Measurements from ENCODE around the gene PDZD2.
A peak's percentile ranks its signal among the peaks of the same experiment; 100 is the strongest.
"Not testable (repeated sequence)": the region's sequence is repeated elsewhere in the genome, so short reads cannot be mapped to it uniquely, and the experiment has no call there.

PDZD2 gene

DNA sequence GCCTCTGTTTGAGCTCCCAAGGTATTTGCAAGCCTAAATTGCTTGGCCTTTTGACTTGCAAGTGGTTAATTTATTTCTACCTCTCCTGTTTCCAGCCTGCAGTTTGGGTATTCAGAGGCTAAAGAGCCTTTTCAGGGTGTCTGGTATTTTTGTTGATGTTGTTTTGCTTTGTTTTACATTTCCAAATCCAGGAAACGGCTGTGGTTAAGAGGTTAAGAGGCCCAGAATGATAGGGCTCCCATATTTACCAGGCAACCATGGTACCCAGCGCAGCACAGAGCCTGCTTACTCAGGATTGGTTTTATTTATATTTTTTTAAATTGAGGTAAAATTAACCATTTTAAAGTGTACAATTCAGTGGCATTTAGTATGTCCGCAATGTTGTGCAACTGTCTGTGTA is 92.1 kb downstream of the PDZD2 start:
- TF ChIP-seq, protein P1, sequence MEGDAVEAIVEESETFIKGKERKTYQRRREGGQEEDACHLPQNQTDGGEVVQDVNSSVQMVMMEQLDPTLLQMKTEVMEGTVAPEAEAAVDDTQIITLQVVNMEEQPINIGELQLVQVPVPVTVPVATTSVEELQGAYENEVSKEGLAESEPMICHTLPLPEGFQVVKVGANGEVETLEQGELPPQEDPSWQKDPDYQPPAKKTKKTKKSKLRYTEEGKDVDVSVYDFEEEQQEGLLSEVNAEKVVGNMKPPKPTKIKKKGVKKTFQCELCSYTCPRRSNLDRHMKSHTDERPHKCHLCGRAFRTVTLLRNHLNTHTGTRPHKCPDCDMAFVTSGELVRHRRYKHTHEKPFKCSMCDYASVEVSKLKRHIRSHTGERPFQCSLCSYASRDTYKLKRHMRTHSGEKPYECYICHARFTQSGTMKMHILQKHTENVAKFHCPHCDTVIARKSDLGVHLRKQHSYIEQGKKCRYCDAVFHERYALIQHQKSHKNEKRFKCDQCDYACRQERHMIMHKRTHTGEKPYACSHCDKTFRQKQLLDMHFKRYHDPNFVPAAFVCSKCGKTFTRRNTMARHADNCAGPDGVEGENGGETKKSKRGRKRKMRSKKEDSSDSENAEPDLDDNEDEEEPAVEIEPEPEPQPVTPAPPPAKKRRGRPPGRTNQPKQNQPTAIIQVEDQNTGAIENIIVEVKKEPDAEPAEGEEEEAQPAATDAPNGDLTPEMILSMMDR (IDR thresholded peaks at IDR 0.05; ENCODE audit: insufficient read depth, missing control alignments): no peak
- DNase-seq (ENCODE audit: insufficient read length, low spot score) (no peak), FAIRE-seq (no peak)

DNA sequence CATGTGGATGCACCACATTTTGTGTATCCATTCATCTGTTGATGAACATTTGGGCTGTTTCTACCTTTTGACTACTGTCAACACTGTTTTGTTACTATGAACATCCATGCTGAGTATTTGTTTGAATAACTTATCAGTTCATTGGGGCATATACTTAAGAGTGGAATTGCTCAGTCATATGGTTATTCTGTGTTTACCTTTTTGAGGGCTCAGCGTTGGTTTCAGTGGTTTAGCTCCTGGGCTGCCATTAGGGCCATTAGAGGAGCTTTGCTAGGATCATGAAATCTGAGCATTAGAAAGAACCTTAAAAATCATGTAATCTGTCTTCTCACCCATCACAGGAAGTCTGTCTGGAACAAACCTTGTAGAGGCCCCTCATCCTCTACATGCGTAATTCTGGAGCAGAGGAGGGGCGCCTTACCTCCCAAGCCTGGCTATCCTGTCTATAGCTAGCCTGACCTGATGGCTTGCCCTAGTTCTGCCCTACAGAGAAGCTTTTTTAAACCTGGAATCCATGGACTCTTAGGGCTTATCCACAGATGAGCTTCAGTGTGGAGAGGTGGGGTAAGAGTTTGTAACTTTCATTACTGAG is 92.9 kb downstream of the PDZD2 start:
- DNase-seq (ENCODE audit: insufficient read length, low spot score) (no peak), FAIRE-seq (peak; percentile 21)
- TF ChIP-seq, protein P1 (IDR thresholded peaks at IDR 0.05; ENCODE audit: insufficient read depth, missing control alignments): no peak

DNA sequence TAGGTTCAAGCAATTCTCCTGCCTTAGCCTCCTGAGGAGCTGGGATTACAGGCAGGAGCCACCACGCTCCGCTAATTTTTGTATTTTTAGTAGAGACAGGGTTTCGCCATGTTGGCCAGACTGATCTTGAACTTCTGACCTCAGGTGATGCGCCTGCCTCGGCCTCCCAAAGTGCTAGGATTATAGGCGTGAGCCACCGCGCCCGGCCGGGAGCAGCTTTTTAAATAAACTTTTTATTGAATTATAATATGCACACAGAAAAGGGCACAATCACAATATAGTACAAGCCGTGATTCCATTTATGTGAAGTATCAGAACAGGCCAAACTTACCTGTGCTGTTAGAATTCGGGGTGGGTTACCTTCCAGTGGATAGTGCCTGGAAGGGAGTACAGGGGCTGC is 93.9 kb downstream of the PDZD2 start:
- not testable (repeated sequence) for DNase-seq (ENCODE audit: insufficient read length, low spot score); FAIRE-seq

DNA sequence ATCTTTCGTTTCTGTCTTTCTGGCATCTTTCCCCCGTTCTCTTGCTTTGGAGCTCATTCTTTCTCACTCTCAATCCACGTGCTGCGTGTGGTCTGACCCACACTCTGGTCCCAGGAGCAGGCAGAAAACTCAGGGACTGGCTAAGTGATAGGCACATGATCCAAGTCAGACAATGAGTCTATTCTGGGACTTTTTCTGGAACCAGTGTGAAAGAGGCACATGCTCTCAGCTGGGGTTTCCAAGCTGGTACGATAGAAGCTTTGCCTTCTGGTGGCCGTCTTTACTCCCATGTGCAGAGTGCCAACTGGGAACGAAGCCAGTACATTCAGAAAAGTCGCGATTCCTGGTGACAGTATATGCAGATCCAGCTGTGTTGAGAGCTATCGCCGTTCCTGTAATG is 94.4 kb downstream of the PDZD2 start:
- TF ChIP-seq, protein P1 (IDR thresholded peaks at IDR 0.05; ENCODE audit: insufficient read depth, missing control alignments): no peak
- DNase-seq (ENCODE audit: insufficient read length, low spot score) (no peak), FAIRE-seq (no peak)

DNA sequence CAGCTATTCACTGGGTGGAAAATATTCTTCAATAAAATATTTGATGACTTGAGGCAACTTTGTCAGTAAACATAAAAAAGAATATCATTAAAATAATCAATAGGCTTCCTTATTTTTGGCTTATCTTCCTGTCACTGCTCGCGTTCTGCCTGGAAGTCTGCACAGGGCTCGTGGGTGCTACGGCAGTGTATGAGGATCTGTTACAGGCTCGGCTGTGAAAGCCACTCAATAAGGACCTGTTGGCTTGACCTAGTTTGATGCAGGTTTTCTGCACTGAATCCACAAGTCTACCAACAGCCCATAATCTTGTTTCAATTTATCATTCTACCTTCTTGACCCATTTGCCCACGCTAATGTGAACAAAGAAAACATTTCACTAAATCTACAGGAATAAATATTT is 97.2 kb downstream of the PDZD2 start:
- TF ChIP-seq, protein P1 (IDR thresholded peaks at IDR 0.05; ENCODE audit: insufficient read depth, missing control alignments): no peak
- FAIRE-seq: no peak

DNA sequence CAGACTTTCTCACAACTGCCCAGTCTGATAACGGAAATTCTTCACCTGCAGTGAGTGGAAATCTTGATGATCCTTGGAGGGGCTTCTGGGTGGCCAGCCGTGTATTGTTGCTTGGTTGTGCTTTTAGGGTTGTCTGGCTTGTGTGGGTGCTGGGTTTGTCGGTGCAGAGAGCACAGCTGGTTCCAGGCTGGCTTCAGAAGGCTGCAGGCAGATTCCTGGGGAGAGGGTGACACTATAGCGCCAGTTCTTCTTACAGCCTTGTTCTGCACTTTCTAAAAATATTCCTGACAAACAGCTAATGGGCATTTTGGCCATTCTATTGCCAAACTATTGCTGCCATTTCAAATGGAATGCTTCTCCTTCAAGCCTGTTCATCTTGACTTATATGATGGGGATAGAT is 99.3 kb downstream of the PDZD2 start:
- TF ChIP-seq, protein P1 (IDR thresholded peaks at IDR 0.05; ENCODE audit: insufficient read depth, missing control alignments): no peak
- FAIRE-seq: no peak
- no peak for DNase-seq (ENCODE audit: insufficient read length, low spot score)

More for the DNA sequence above, 97.2 kb downstream of the PDZD2 start:
- DNase-seq (ENCODE audit: insufficient read length, low spot score): no peak

DNA sequence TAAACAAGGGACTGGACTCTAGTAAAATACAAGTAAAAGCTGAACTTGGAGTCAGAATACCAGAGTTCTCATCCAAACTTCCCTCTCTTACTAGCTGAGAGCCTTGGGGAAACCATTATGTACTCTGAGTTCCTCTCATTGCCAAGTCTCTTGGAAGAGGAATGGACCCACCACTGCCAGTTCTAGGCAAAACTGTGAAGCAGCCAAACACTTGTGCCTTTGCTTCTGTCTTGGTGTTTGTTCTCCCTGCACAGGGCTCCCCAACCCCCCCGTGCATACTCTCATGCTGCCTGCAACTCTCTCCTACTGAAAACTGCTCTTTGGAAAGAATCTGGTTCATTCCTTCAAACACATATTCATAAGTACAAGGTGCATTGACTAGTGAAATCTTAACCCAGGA is 102.6 kb downstream of the PDZD2 start:
- FAIRE-seq (no peak), DNase-seq (ENCODE audit: insufficient read length, low spot score) (no peak)
- TF ChIP-seq, protein P1 (IDR thresholded peaks at IDR 0.05; ENCODE audit: insufficient read depth, missing control alignments): no peak

DNA sequence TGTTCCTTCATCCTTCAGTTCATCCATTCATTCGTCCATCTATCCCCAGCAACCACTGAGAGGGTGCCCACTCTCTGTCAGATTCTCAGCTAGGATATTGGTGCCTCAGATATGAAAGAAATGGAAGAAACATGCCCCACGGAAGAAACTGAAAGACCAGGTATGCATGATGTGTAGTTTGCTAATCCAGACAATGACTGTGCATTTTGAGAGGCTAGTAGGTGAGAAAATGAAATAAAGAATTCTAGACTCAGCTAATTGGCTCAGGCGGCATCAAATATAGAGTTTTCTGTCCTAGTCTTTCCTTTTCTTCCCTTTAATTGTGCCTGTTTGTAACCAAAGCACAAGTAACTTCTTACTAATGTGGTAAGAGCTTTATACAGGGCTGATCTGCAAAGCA is 104.7 kb downstream of the PDZD2 start:
- DNase-seq (ENCODE audit: insufficient read length, low spot score): no peak
- TF ChIP-seq, protein P1 (IDR thresholded peaks at IDR 0.05; ENCODE audit: insufficient read depth, missing control alignments): no peak
- no peak for FAIRE-seq

Measured in D721Med (cell line).